HG02884 (cell line): ENCODE results near the gene FAM169A.
"Not testable (repeated sequence)": the region's sequence is repeated elsewhere in the genome, so short reads cannot be mapped to it uniquely, and the experiment has no call there.

Experiments used
- ATAC-seq: cut with Tn5 transposase; IDR thresholded peaks from one replicate; pipeline ENCODE4 v1.9.1; 2021; ENCODE audit warnings: mild to moderate bottlenecking, moderate library complexity; ENCODE audit not compliant: unreplicated experiment

The FAM169A gene

DNA sequence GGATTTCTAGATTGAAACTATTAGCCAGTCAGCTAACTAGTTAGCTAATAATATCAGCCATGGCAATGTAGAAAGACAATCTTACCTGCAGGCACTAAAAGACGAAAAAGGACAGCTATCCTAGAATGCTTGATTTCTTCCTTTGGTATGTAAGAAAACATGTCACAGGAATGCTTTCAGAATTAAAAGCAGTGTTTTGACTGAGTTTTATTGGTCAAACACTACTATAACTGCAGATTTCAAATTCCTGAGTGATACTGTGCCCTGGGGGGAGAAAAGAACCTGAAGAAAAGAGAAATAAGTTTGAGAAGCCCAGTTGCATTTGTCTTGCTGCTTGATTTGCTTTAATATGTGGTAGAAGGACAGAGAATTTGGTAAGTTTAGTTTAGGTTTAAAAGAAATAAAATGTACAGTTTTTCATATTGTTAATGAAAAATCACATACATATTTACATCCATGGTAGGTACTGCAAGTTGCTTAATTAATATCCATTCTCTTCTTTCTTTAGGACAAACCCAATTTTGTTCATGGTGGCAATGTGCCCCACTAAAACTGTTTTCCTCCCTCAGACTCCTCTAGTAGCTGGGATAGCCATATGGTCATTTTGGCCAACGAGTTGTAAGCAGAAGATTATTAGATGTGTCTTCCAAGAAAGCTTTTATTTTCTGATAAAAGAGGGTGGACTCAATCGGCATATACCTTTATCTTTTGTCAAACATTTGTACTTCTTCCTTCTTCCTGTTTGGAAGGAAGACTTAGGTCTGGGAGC is 4.3 kb upstream of the FAM169A start:
- ATAC-seq = no peak

GRCh38 chr5:74869414-74869813 is 3.2 kb upstream of the FAM169A start:
- ATAC-seq = not testable (repeated sequence)

- ATAC-seq = no peak
Observed at GRCh38 chr5:74866596-74867162, 492 bp upstream of the FAM169A start.

DNA sequence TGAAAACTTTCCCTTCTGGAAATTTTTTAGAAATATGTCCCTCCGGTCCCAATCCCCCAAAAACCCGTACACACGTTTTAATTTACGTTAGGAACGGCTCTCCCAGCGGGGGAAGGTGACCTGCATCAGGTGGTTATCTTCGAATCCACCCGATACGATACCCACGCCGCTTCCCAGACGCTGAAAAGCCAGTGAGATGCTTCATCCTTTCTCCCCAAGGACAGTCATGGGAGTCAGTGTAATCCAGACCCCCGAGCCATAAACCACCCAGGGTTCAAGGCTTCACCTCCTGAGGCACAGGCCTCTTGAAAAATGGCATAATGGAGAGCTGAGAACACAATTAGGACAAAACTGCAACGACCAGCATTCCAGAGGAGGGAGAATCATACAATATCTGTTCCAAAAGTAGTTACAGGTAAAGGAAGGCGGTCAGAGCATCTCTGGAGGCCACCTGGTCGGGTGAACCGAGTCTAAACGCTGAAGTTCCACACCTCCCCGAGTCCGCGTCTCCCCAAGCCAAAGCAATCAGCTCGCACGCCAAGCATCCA is 857 bp downstream of the FAM169A start:
- peak; percentile 8 for ATAC-seq

GRCh38 chr5:74864823-74865222 is 1.4 kb downstream of the FAM169A start:
- ATAC-seq = no peak

GRCh38 chr5:74863726-74864125 is 2.5 kb downstream of the FAM169A start:
- ATAC-seq = no peak

DNA sequence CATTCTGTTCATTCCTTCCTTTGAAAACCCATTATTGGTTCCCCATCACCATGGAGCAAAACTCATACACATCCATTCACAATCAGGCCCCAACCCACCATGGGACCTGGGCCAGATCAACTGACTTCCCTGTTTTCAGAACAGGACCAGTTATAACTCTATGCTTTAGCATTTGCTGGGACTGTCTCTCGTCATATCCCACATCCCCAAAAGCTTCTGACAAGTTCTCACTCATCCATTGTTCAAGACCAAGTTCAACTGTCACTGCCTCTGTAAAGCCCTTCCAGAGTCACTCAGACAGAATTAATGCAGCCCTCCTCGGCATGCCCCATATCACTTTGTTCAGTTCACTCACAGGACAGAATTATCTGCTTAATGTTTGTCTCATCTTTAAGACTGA is 4.0 kb downstream of the FAM169A start:
- ATAC-seq = no peak

- ATAC-seq = not testable (repeated sequence)
Observed at GRCh38 chr5:74856975-74857374, 9.2 kb downstream of the FAM169A start.

DNA sequence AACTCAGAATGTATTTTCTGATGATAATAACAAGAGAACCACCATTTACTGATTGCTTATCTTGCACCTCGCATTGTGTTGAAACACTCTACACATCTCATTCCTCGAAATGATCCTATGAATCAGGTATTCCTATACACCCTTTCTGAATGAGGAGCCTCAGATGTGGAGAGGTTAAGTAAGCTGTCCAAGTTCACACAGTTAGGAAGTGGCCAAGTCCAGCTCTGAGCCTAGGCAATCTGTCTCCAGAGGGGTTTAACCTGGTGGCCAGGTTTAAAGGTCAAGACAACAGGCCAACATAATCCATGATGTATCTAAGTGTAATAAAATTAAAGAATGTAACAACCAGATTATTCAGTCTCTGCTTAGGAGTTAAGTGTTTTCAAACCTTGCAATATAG is 12.9 kb downstream of the FAM169A start:
- no peak for ATAC-seq

- ATAC-seq = no peak
Observed at GRCh38 chr5:74851684-74852353, 14.4 kb downstream of the FAM169A start.

GRCh38 chr5:74850789-74851425 is 15.3 kb downstream of the FAM169A start:
- ATAC-seq = no peak

DNA sequence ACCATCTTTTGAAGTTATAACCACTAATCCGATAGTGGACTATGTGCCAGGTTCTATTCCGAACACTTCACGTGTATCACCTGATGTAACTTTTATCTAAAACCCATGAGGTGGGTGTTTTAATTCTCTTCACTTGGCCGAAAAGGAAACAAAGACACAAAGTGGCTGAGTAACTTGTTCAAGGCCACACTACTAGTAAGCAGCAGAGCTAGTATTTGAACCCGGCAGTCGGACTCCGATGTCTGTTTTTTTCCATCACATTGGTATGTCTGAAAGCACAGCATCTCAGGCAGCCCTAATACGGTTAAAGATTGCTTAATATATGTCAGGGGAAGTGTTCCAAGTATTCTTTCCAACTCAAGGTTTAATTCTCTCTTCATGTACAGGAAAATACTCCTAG is 16.2 kb downstream of the FAM169A start:
- no peak for ATAC-seq

- ATAC-seq = no peak
Observed at GRCh38 chr5:74848553-74849025, 17.6 kb downstream of the FAM169A start.

- ATAC-seq = no peak
Observed at GRCh38 chr5:74839229-74839628, 27.0 kb downstream of the FAM169A start.

DNA sequence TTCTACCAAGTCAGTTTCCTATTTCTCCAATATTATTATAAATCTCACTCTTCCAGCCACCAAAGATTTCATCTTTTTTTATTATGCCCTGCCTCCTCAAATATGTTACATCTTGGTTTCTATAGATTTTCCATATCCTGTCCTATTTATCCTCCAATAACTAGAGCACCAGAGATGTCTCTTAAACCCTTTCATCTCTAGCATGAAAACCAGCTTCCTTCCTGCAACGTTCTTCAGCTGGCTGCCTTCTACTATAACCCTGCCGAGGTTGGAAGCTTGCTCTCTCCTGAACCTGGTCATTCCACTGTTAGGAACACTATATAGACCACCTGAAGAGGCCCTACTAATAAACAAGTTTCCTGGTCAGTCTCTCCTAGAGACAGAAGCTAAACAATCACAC is 27.9 kb downstream of the FAM169A start:
- ATAC-seq = no peak

- no peak for ATAC-seq
Observed at GRCh38 chr5:74837115-74837514, 29.1 kb downstream of the FAM169A start.

DNA sequence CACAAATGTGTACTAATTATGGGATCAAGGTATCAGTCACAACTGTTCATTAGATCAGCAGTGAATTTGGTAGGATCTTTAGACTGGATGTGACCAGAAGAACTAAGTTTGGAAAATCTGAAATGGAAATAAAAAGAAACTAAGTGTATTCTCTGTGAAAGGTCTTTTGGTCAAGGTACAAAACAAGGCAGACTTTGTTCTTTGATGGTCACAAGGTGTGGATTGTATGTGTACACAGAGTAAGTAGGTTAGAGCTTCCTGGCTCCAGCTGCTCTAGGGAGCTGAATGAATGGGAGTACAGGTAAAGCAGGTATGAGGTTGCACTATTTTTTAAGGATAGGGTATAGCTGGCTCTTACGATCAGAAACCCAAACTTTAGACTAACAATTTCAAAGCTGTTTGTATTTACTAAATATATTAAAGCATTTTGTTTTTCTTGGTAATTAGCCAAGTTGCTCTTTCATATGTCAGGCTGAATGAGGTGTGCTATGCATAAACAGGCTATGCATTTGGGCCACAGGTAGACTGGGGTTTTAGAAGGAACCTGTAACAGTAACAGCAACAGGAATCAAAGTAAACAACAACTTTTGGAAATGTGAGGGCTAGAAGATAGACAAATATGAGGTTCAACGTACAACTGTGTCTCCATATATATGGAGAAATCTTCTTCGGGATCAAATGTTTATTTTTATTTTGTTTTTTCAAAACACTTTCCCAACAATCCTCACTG is 32.5 kb downstream of the FAM169A start:
- no peak for ATAC-seq

GRCh38 chr5:74829413-74829812 is 36.8 kb downstream of the FAM169A start:
- no peak for ATAC-seq

GRCh38 chr5:74822288-74822687 is 43.9 kb downstream of the FAM169A start:
- ATAC-seq = no peak

- ATAC-seq = no peak
Observed at GRCh38 chr5:74816875-74817274, 49.3 kb downstream of the FAM169A start.

DNA sequence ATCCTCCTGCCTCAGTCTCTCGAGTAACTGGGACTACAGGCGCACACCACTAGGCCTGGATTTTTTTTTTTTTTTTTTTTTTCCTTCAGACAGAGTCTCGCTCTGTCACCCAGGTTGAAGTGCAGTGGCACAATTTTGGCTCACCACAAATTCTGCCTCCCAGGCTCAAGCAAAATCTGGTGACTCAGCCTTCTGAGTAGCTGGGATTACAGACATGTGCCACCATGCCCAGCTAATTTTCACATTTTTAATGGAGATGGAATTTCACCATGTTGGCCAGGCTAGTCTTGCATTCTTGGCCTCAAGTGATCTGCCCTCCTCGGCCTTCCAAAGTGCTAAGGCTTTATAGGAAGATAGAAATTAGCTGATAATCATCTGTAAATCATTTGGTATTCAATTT is 55.3 kb downstream of the FAM169A start:
- ATAC-seq = no peak
